Keratinocyte (primary cell): Measurements from ENCODE around the gene NSUN3. TPM values are rescaled to one million over a fixed set of nuclear protein-coding genes. Genes with fewer than 3 reads are reported as not detected.

Source experiments
- DNase-seq: peaks from one replicate; pipeline ENCODE4 v3.0.0-alpha.2; 2011; ENCODE audit warnings: low read depth, missing footprints, low spot score
- FAIRE-seq: peaks from 2 replicates; lab custom pipeline; 2011; peaks lifted over from hg19 to GRCh38; lab: Jason Lieb, UNC
- H2AFZ ChIP-seq: 2 replicates; pipeline ENCODE4 v1.6.0; 2012; ENCODE audit warnings: low read length, control low read depth, inconsistent platforms; ENCODE audit not compliant: control insufficient read depth
- H3K27ac ChIP-seq: 2 replicates; pipeline ENCODE4 v1.5.1; 2011; ENCODE audit warnings: low read length; ENCODE audit not compliant: control insufficient read depth, insufficient read depth
- H3K27me3 ChIP-seq: 3 replicates; pipeline ENCODE4 v1.6.0; 2011; ENCODE audit warnings: low read length; ENCODE audit not compliant: control insufficient read depth, insufficient read depth; ENCODE audit errors: extremely low read depth
- H3K36me3 ChIP-seq, 2 experiments: 2 replicates in 1 of 2; 3 replicates in 1 of 2; pipeline ENCODE4 v1.5.1; 2011; ENCODE audit warnings: low read length in 2 of 2, mild to moderate bottlenecking in 1 of 2; ENCODE audit not compliant: control insufficient read depth in 2 of 2, insufficient read depth in 2 of 2; ENCODE audit errors: extremely low read depth in 1 of 2
- H3K4me1 ChIP-seq: 3 replicates; pipeline ENCODE4 v1.5.1; 2011; ENCODE audit warnings: low read length; ENCODE audit not compliant: control insufficient read depth, insufficient read depth; ENCODE audit errors: extremely low read depth
- H3K4me2 ChIP-seq: 3 replicates; pipeline ENCODE4 v1.6.0; 2011; ENCODE audit warnings: low read depth, low read length; ENCODE audit not compliant: control insufficient read depth, insufficient read depth; ENCODE audit errors: extremely low read depth
- H3K4me3 ChIP-seq, 3 experiments: fragments of 200-600 bp in 1 of 3; sonication (generic) in 1 of 3; 2 replicates in 2 of 3; 3 replicates in 1 of 3; pipeline ENCODE4 v1.5.1; 2011 to 2016; ENCODE audit warnings: low read length in 3 of 3, mild to moderate bottlenecking in 3 of 3, control low read depth in 2 of 3, inconsistent platforms in 1 of 3, low read depth in 1 of 3, mixed read lengths in 1 of 3, mixed run types in 1 of 3, moderate library complexity in 1 of 3; ENCODE audit not compliant: control insufficient read depth in 2 of 3, insufficient read depth in 2 of 3; ENCODE audit errors: extremely low read depth in 1 of 3
- H3K79me2 ChIP-seq: 2 replicates; pipeline ENCODE4 v1.6.0; 2012; ENCODE audit warnings: low read length; ENCODE audit not compliant: control insufficient read depth, insufficient read depth
- H3K9ac ChIP-seq: 3 replicates; pipeline ENCODE4 v1.6.0; 2011; ENCODE audit warnings: low read length; ENCODE audit not compliant: control insufficient read depth, insufficient read depth; ENCODE audit errors: extremely low read depth
- H3K9me1 ChIP-seq: 3 replicates; pipeline ENCODE4 v1.6.0; 2011; ENCODE audit warnings: low read length; ENCODE audit not compliant: control insufficient read depth, insufficient read depth; ENCODE audit errors: extremely low read depth
- H3K9me3 ChIP-seq: 2 replicates; pipeline ENCODE4 v1.5.1; 2012; ENCODE audit warnings: low read depth, low read length; ENCODE audit not compliant: control insufficient read depth
- H4K20me1 ChIP-seq: 3 replicates; pipeline ENCODE4 v1.6.0; 2011; ENCODE audit warnings: low read length; ENCODE audit not compliant: control insufficient read depth, insufficient read depth; ENCODE audit errors: extremely low read depth
- CTCF ChIP-seq, 3 experiments: IDR thresholded peaks in 1 of 3; conservative IDR thresholded peaks in 1 of 3; optimal IDR thresholded peaks in 1 of 3; 2 replicates in 2 of 3; 3 replicates in 1 of 3; pipeline versions ENCODE3 to v1.5.1; 2011; ENCODE audit warnings: low read length in 3 of 3, mild to moderate bottlenecking in 3 of 3, moderate library complexity in 2 of 3, control low read depth in 1 of 3, inconsistent platforms in 1 of 3; ENCODE audit not compliant: insufficient read depth in 2 of 3; ENCODE audit errors: extremely low read depth in 1 of 3
- EZH2 ChIP-seq: IDR thresholded peaks from one replicate; pipeline ENCODE4 v1.6.1; 2012; ENCODE audit warnings: inconsistent platforms, mild to moderate bottlenecking, low read length, moderate library complexity
- dilution Hi-C: fragments of 300-500 bp; cut with MboI; formaldehyde crosslinking; loops from one replicate; pipeline ENCODE4 v1.7.0; 2020; ENCODE audit warnings: low sequenced_read_pairs; ENCODE audit not compliant: extremely low pct_ligation_motif_present
- polyA plus RNA-seq, 5 experiments: library from polyadenylated mRNA; depleted of rRNA in 3 of 5; stranded (reverse) in 3 of 5; stranded (forward) in 1 of 5; unstranded in 1 of 5; fragments of >200 nt; gene quantifications; 1 replicate in 1 of 5; 2 replicates in 3 of 5; 3 replicates in 1 of 5; pipeline versions ENCODE4 v1.2.1 to v1.2.3, GENCODE V29; 2011 to 2012; ENCODE audit warnings: missing spikeins in 2 of 5, low read depth in 1 of 5, low replicate concordance in 1 of 5

NSUN3 gene
- polyA plus RNA-seq, 1 donor (not counting 4 experiments of a cell fraction or from before 2014, with no cell fraction given): 6.4 TPM

DNA sequence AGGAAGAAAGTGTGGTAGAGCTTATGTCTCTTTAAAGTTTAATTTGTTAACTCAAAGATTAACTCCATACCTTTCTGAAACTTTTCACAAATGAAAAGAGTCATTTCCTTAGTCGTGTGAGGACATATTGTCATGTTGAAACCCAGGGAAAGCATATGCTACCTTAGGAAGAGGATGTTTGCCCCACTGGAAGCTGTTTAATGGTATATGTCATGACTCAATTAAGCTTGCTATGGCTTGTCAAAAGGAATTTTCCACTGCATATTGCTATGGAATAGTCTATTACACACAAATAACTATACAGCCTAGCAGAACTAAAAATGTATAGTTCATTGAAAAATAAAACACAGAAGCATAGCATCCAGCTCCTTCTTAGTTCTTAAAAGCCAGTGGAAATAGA, 69.9 kb downstream of the NSUN3 start:
- no peak overlapping the region for H3K9ac ChIP-seq
- no peaks in the 10 kb centered on the region for H3K9me3 ChIP-seq
- peaks cover 7% of the 10 kb centered on the region for H3K4me1 ChIP-seq
- no peaks in the 10 kb centered on the region for H4K20me1 ChIP-seq
- DNase-seq: peak; percentile 23
- peak overlapping the region; percentile 60 for H3K4me2 ChIP-seq
- TF ChIP-seq EZH2 (no peak), CTCF (optimal IDR thresholded peaks at IDR 0.05 in 1 of 3, IDR thresholded peaks at IDR 0.05 in 1 of 3, conservative IDR thresholded peaks at IDR 0.05 in 1 of 3; ENCODE audit: extremely low read depth in 1 of 3, insufficient read depth in 2 of 3, low read length in 3 of 3) (no peak)
- no peaks in the 10 kb centered on the region for H3K9me1 ChIP-seq
- peak overlapping the region; percentile 27 for H2AFZ ChIP-seq
- FAIRE-seq: peak; percentile 67
- no peaks in the 10 kb centered on the region for H3K36me3 ChIP-seq
- H3K79me2 ChIP-seq: no peaks in the 10 kb centered on the region
- H3K4me3 ChIP-seq: peak overlapping the region in 2 of 3 experiments; percentile 18 to 24
- dilution Hi-C loops: no loop called here
- H3K27ac ChIP-seq: peak overlapping the region; percentile 34
- no peaks in the 10 kb centered on the region for H3K27me3 ChIP-seq

DNA sequence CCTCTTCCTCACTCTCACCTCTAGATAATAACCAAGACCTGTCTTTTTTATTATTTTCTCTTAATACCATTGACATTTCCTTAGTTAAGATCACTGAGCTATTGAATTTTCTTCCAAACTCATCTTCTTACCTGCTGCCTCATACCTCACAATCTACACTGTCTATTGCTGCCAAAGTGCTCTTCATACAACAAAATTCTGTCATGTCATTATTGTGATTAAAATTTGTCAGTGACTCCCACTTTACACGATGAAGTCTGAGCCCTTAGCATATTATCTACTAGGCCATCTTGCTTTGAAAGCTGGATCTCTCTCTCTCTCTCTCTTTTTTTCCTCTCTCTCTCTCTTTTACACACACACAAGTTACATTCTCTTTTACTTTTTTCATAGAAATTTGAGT, 73.3 kb downstream of the NSUN3 start:
- H2AFZ ChIP-seq: no peak overlapping the region
- FAIRE-seq (no peak), DNase-seq (no peak)
- H3K9me1 ChIP-seq: no peaks in the 10 kb centered on the region
- dilution Hi-C loops: no loop called here
- H3K9me3 ChIP-seq: no peaks in the 10 kb centered on the region
- H3K27ac ChIP-seq: no peak overlapping the region
- no peak overlapping the region for H3K4me3 ChIP-seq
- no peaks in the 10 kb centered on the region for H3K27me3 ChIP-seq
- no peak overlapping the region for H3K4me2 ChIP-seq
- H3K4me1 ChIP-seq: peaks cover 7% of the 10 kb centered on the region
- no peak for TF ChIP-seq CTCF (optimal IDR thresholded peaks at IDR 0.05 in 1 of 3, IDR thresholded peaks at IDR 0.05 in 1 of 3, conservative IDR thresholded peaks at IDR 0.05 in 1 of 3; ENCODE audit: extremely low read depth in 1 of 3, insufficient read depth in 2 of 3, low read length in 3 of 3)
- no peak overlapping the region for H3K9ac ChIP-seq
- H3K36me3 ChIP-seq: no peaks in the 10 kb centered on the region
- no peaks in the 10 kb centered on the region for H4K20me1 ChIP-seq
- no peaks in the 10 kb centered on the region for H3K79me2 ChIP-seq
